H1 (cell line): ENCODE results near the gene TBC1D17. TPM values are rescaled to one million over a fixed set of nuclear protein-coding genes. Genes with fewer than 3 reads are reported as not detected.

Experiments
- BCL11A ChIP-seq, 2 experiments: IDR thresholded peaks; one replicate each; pipeline ENCODE4 v1.6.1; 2011; ENCODE audit warnings: low read depth in 2 of 2, low read length in 2 of 2, mild to moderate bottlenecking in 2 of 2
- CBX8 ChIP-seq: fragments of 300-800, 300-1000 bp; sonication (generic); IDR thresholded peaks from 2 replicates; pipeline ENCODE4 v1.7.1; 2016; ENCODE audit warnings: low read depth, low read length, borderline replicate concordance
- FOSL1 ChIP-seq: IDR thresholded peaks from 2 replicates; pipeline ENCODE4 v1.6.1; 2011; ENCODE audit warnings: mild to moderate bottlenecking, low read depth, low read length, moderate library complexity; ENCODE audit not compliant: insufficient read depth
- HDAC6 ChIP-seq: IDR thresholded peaks from one replicate; pipeline ENCODE4 v1.7.1; 2012; ENCODE audit warnings: low read depth, mild to moderate bottlenecking, inconsistent platforms, low read length, moderate library complexity
- MAFK ChIP-seq: IDR thresholded peaks from 2 replicates; pipeline ENCODE4 v1.6.1; 2012; ENCODE audit warnings: low read depth, mild to moderate bottlenecking, improper control_type of control experiment, low read length
- PHF8 ChIP-seq: fragments of 200-600 bp; sonication (generic); conservative IDR thresholded peaks from 2 replicates; pipeline ENCODE4 v1.7.1; 2012; ENCODE audit warnings: low read depth, mild to moderate bottlenecking, inconsistent platforms, low read length, moderate library complexity
- RXRA ChIP-seq: IDR thresholded peaks from 2 replicates; pipeline ENCODE4 v1.6.1; 2011; ENCODE audit warnings: low read depth, mild to moderate bottlenecking, low read length, moderate library complexity; ENCODE audit not compliant: insufficient read depth
- SIRT6 ChIP-seq: IDR thresholded peaks from one replicate; pipeline ENCODE4 v1.7.1; 2012; ENCODE audit warnings: low read length, inconsistent platforms
- SRF ChIP-seq: IDR thresholded peaks from 2 replicates; pipeline ENCODE4 v1.6.1; 2011; ENCODE audit warnings: mild to moderate bottlenecking, low read depth, low read length, moderate library complexity
- TEAD4 ChIP-seq: IDR thresholded peaks from 2 replicates; pipeline ENCODE4 v1.6.1; 2012; ENCODE audit warnings: low read depth, low read length, inconsistent platforms, mixed read lengths
- polyA plus RNA-seq, 7 experiments: library from polyadenylated mRNA; depleted of rRNA in 3 of 7; stranded (reverse) in 5 of 7; unstranded in 2 of 7; fragments of >200 nt in 5 of 7; fragments of 200-250 nt in 2 of 7; gene quantifications; 1 replicate in 5 of 7; 2 replicates in 1 of 7; 4 replicates in 1 of 7; pipeline versions ENCODE4 v1.2.1 to v1.2.3, GENCODE V29; 2011 to 2013; ENCODE audit warnings: missing spikeins in 2 of 7, mixed read lengths in 2 of 7
- total RNA-seq: library from RNA; stranded (reverse); fragmentation: NEBNext Ultra II Directional; extraction: Animal tissue kit (Norgen Biotek cat#: 25700); gene quantifications from 2 replicates; pipeline ENCODE4 v1.2.1, GENCODE V29; 2021
- TF ChIP-seq, protein P1 (sequence below): fragments of 300-600 bp; sonication (generic); IDR thresholded peaks from 2 replicates; pipeline ENCODE4 v1.7.1; 2012; ENCODE audit warnings: low read length, moderate library complexity, mild to moderate bottlenecking, inconsistent platforms; ENCODE audit not compliant: insufficient replicate concordance
- TF ChIP-seq, protein P2 (sequence below): IDR thresholded peaks from 2 replicates; pipeline ENCODE4 v1.6.1; 2012; ENCODE audit warnings: inconsistent platforms

The TBC1D17 gene
- total and polyA plus RNA-seq, 2 of the 8 experiments (the other 6 are each of a cell fraction or from before 2014, with no cell fraction given): 30.3 to 44.9 TPM

DNA sequence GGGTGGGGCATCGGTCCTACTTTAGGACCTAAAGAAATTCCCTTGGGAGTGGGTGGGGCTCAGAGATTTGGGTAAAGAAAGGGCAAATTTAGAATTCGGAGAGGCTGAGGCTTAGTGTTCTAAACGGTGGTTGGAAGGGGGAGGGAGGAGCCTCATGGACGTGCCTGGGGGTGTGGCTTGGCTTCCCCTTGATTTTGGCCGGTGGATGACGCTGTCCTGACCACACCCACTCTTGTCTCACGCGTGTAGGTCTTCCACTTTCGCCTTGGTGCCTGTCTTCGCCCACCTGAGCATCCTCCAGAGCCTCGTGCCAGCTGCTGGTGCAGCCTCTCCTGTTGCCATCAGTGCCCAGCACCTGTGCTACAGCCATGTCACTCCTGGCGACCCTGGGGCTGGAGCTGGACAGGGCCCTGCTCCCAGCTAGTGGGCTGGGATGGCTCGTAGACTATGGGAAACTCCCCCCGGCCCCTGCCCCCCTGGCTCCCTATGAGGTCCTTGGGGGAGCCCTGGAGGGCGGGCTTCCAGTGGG lies 53.0 kb downstream of the TBC1D17 start (continued):
- TF ChIP-seq, protein P1, sequence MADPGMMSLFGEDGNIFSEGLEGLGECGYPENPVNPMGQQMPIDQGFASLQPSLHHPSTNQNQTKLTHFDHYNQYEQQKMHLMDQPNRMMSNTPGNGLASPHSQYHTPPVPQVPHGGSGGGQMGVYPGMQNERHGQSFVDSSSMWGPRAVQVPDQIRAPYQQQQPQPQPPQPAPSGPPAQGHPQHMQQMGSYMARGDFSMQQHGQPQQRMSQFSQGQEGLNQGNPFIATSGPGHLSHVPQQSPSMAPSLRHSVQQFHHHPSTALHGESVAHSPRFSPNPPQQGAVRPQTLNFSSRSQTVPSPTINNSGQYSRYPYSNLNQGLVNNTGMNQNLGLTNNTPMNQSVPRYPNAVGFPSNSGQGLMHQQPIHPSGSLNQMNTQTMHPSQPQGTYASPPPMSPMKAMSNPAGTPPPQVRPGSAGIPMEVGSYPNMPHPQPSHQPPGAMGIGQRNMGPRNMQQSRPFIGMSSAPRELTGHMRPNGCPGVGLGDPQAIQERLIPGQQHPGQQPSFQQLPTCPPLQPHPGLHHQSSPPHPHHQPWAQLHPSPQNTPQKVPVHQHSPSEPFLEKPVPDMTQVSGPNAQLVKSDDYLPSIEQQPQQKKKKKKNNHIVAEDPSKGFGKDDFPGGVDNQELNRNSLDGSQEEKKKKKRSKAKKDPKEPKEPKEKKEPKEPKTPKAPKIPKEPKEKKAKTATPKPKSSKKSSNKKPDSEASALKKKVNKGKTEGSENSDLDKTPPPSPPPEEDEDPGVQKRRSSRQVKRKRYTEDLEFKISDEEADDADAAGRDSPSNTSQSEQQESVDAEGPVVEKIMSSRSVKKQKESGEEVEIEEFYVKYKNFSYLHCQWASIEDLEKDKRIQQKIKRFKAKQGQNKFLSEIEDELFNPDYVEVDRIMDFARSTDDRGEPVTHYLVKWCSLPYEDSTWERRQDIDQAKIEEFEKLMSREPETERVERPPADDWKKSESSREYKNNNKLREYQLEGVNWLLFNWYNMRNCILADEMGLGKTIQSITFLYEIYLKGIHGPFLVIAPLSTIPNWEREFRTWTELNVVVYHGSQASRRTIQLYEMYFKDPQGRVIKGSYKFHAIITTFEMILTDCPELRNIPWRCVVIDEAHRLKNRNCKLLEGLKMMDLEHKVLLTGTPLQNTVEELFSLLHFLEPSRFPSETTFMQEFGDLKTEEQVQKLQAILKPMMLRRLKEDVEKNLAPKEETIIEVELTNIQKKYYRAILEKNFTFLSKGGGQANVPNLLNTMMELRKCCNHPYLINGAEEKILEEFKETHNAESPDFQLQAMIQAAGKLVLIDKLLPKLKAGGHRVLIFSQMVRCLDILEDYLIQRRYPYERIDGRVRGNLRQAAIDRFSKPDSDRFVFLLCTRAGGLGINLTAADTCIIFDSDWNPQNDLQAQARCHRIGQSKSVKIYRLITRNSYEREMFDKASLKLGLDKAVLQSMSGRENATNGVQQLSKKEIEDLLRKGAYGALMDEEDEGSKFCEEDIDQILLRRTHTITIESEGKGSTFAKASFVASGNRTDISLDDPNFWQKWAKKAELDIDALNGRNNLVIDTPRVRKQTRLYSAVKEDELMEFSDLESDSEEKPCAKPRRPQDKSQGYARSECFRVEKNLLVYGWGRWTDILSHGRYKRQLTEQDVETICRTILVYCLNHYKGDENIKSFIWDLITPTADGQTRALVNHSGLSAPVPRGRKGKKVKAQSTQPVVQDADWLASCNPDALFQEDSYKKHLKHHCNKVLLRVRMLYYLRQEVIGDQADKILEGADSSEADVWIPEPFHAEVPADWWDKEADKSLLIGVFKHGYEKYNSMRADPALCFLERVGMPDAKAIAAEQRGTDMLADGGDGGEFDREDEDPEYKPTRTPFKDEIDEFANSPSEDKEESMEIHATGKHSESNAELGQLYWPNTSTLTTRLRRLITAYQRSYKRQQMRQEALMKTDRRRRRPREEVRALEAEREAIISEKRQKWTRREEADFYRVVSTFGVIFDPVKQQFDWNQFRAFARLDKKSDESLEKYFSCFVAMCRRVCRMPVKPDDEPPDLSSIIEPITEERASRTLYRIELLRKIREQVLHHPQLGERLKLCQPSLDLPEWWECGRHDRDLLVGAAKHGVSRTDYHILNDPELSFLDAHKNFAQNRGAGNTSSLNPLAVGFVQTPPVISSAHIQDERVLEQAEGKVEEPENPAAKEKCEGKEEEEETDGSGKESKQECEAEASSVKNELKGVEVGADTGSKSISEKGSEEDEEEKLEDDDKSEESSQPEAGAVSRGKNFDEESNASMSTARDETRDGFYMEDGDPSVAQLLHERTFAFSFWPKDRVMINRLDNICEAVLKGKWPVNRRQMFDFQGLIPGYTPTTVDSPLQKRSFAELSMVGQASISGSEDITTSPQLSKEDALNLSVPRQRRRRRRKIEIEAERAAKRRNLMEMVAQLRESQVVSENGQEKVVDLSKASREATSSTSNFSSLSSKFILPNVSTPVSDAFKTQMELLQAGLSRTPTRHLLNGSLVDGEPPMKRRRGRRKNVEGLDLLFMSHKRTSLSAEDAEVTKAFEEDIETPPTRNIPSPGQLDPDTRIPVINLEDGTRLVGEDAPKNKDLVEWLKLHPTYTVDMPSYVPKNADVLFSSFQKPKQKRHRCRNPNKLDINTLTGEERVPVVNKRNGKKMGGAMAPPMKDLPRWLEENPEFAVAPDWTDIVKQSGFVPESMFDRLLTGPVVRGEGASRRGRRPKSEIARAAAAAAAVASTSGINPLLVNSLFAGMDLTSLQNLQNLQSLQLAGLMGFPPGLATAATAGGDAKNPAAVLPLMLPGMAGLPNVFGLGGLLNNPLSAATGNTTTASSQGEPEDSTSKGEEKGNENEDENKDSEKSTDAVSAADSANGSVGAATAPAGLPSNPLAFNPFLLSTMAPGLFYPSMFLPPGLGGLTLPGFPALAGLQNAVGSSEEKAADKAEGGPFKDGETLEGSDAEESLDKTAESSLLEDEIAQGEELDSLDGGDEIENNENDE: no peak
- no peak for TF ChIP-seq MAFK
- no peak for TF ChIP-seq TEAD4
- TF ChIP-seq RXRA: no peak
- TF ChIP-seq HDAC6: no peak
- no peak for TF ChIP-seq SRF
- no peak for TF ChIP-seq SIRT6
- no peak for TF ChIP-seq PHF8
- TF ChIP-seq, protein P2, sequence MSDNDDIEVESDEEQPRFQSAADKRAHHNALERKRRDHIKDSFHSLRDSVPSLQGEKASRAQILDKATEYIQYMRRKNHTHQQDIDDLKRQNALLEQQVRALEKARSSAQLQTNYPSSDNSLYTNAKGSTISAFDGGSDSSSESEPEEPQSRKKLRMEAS: no peak
- no peak for TF ChIP-seq CBX8
- no peak for TF ChIP-seq BCL11A (IDR thresholded peaks at IDR 0.05; ENCODE audit: low read depth in 2 of 2, low read length in 2 of 2)
- TF ChIP-seq FOSL1: no peak
